Measurements from ENCODE around the gene DNAI2.

Gene DNAI2

DNA sequence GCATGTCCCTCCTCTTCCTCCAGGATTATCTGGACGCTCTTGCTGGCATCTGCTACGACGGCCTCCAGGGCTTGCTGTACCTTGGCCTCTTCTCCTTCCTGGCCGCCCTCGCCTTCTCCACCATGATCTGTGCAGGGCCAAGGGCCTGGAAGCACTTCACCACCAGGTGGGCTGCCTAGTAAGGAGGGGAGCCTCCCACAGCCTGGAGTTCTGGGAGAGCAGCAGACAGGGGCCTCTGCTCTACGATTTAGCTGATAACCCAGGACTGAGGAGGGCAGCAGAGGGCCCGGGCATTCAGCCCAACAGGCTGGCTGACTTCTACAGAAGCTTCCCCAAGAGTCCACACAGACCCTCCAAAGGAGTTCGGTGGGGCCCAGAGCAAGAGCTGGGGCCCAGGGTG lies 21.8 kb upstream of the DNAI2 start:
- TF ChIP-seq TEAD4 (IDR thresholded peaks at IDR 0.05), result no peak

DNA sequence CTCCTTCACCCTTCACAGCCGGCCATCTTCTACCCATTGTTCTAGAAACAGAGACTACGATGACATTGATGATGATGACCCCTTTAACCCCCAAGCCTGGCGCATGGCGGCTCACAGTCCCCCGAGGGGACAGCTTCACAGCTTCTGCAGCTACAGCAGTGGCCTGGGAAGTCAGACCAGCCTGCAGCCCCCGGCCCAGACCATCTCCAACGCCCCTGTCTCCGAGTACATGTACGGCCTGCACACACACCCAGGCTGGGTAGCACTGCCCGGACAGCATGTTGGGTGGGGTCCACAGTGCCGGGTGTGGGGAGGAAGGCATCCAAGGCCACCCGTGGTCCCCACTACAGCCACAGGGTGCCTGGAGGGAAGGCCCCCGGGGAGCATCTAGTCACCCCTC lies 21.0 kb upstream of the DNAI2 start:
- TF ChIP-seq FOXM1 (IDR thresholded peaks at IDR 0.05; ENCODE audit: borderline replicate concordance, low read depth) (no peak), YY1 (IDR thresholded peaks at IDR 0.05; ENCODE audit: low read depth) (no peak), TAF1 (IDR thresholded peaks at IDR 0.05; ENCODE audit: low read depth) (no peak), TEAD4 (IDR thresholded peaks at IDR 0.05) (no peak), CEBPB (IDR thresholded peaks at IDR 0.05) (no peak), ZBTB7A (IDR thresholded peaks at IDR 0.05; ENCODE audit: low read depth) (no peak), RAD21 (IDR thresholded peaks at IDR 0.05; ENCODE audit: low read depth) (no peak), EGR1 (IDR thresholded peaks at IDR 0.05) (no peak), EP300 (IDR thresholded peaks at IDR 0.05; ENCODE audit: borderline replicate concordance) (no peak), CREB1 (IDR thresholded peaks at IDR 0.05; ENCODE audit: low read depth) (no peak), TCF12 (IDR thresholded peaks at IDR 0.05; ENCODE audit: low read depth) (no peak)
- TF ChIP-seq, protein P1, sequence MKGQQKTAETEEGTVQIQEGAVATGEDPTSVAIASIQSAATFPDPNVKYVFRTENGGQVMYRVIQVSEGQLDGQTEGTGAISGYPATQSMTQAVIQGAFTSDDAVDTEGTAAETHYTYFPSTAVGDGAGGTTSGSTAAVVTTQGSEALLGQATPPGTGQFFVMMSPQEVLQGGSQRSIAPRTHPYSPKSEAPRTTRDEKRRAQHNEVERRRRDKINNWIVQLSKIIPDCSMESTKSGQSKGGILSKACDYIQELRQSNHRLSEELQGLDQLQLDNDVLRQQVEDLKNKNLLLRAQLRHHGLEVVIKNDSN (IDR thresholded peaks at IDR 0.05), result no peak
- TF ChIP-seq, protein P2, sequence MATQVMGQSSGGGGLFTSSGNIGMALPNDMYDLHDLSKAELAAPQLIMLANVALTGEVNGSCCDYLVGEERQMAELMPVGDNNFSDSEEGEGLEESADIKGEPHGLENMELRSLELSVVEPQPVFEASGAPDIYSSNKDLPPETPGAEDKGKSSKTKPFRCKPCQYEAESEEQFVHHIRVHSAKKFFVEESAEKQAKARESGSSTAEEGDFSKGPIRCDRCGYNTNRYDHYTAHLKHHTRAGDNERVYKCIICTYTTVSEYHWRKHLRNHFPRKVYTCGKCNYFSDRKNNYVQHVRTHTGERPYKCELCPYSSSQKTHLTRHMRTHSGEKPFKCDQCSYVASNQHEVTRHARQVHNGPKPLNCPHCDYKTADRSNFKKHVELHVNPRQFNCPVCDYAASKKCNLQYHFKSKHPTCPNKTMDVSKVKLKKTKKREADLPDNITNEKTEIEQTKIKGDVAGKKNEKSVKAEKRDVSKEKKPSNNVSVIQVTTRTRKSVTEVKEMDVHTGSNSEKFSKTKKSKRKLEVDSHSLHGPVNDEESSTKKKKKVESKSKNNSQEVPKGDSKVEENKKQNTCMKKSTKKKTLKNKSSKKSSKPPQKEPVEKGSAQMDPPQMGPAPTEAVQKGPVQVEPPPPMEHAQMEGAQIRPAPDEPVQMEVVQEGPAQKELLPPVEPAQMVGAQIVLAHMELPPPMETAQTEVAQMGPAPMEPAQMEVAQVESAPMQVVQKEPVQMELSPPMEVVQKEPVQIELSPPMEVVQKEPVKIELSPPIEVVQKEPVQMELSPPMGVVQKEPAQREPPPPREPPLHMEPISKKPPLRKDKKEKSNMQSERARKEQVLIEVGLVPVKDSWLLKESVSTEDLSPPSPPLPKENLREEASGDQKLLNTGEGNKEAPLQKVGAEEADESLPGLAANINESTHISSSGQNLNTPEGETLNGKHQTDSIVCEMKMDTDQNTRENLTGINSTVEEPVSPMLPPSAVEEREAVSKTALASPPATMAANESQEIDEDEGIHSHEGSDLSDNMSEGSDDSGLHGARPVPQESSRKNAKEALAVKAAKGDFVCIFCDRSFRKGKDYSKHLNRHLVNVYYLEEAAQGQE (IDR thresholded peaks at IDR 0.05; ENCODE audit: low read depth), result no peak
- TF ChIP-seq, protein P3, sequence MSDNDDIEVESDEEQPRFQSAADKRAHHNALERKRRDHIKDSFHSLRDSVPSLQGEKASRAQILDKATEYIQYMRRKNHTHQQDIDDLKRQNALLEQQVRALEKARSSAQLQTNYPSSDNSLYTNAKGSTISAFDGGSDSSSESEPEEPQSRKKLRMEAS (IDR thresholded peaks at IDR 0.05), result no peak

DNA sequence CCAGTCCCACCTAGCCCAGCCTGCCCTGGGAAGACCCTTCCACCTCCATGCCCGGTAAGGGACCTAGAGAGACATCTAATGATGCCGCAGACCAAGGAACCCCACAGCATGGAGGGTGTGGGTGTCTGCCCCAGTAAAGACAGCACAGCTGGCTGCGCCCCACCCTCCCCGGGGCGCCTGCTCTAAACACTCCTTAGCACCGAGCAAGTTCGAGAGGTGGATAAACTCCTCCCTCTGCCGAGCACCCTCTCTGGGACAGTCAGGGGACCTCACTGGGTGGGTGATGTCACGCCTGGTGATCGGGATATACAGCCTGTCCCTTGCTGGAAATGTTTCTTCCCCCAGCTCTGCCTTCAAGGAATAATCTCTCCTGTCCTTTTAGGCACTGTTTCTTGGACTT lies 16.7 kb upstream of the DNAI2 start:
- TF ChIP-seq RAD21 (IDR thresholded peaks at IDR 0.05; ENCODE audit: low read depth), result no peak
- TF ChIP-seq, protein P2 (IDR thresholded peaks at IDR 0.05; ENCODE audit: low read depth), result no peak
- TF ChIP-seq TAF1 (IDR thresholded peaks at IDR 0.05; ENCODE audit: low read depth), result no peak
- no peak for TF ChIP-seq EGR1 (IDR thresholded peaks at IDR 0.05)
- TF ChIP-seq TCF12 (IDR thresholded peaks at IDR 0.05; ENCODE audit: low read depth), result no peak
- TF ChIP-seq TEAD4 (IDR thresholded peaks at IDR 0.05), result no peak
- TF ChIP-seq, protein P1 (IDR thresholded peaks at IDR 0.05), result no peak

DNA sequence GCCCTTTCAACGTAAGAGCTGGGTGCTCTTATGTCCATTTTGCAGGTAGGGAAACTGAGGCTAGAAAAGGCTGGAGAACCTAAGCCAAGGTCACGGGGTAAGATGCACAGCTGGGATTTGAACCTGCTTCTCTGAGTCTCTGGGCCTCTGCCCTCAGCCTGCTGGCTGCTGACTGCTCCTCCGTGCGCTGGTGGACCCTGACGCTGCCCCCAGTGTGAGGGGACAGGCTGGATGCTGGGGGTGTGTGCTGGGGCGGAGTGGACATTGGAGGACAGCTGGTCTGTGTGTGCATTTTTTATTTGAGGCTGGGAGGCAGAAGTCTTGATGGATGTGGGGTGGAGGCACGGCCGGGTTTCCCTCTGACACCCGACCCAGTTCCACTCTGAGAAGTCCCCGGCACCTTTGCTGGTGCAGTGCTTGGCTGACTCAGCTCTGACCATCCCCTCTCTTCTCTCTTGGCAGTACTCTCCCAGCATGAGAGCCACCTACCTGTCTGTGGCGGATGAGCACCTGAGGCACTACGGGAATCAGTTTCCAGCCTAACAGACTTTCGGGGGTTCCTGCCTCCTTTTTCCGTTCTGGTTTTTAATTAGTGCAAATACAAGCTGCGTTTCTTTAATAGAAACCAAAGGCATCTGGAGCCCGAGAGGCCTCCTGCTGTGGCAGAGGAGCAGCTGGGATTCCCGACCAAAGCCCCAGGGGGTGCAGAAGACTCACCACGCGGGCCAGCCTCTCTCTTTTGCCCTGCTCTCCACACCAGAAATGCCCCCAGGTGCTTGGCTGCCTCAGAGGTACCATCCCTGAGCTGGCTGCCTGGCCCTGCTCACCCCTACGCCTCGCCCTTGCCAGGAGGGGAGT lies 14.1 kb upstream of the DNAI2 start:
- no peak for TF ChIP-seq CREB1 (IDR thresholded peaks at IDR 0.05; ENCODE audit: low read depth)

DNA sequence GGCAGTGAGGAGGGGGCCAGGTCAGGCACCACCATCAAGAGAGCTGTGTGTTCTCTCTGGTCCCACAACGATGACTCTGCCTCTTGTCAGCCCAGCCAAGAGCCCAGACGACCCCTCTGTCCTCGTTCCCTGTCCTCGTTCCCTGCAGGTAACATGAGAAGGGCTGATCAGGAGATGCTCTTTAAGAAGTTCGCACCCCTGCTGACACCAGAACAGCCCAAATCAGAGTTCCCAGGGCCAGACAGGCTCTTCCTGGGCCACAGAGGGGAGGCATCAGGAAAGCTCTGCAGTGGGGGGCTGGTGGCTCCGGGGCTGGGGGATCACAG lies 13.5 kb upstream of the DNAI2 start:
- TF ChIP-seq, protein P1 (IDR thresholded peaks at IDR 0.05), result no peak
- TF ChIP-seq, protein P2 (IDR thresholded peaks at IDR 0.05; ENCODE audit: low read depth), result no peak
- no peak for TF ChIP-seq CEBPB (IDR thresholded peaks at IDR 0.05)
- no peak for TF ChIP-seq FOXM1 (IDR thresholded peaks at IDR 0.05; ENCODE audit: borderline replicate concordance, low read depth)
- TF ChIP-seq ZBTB7A (IDR thresholded peaks at IDR 0.05; ENCODE audit: low read depth), result no peak
- no peak for TF ChIP-seq YY1 (IDR thresholded peaks at IDR 0.05; ENCODE audit: low read depth)
- no peak for TF ChIP-seq TAF1 (IDR thresholded peaks at IDR 0.05; ENCODE audit: low read depth)
- no peak for TF ChIP-seq CREB1 (IDR thresholded peaks at IDR 0.05; ENCODE audit: low read depth)
- TF ChIP-seq, protein P3 (IDR thresholded peaks at IDR 0.05), result no peak
- no peak for TF ChIP-seq RAD21 (IDR thresholded peaks at IDR 0.05; ENCODE audit: low read depth)
- no peak for TF ChIP-seq EGR1 (IDR thresholded peaks at IDR 0.05)
- no peak for TF ChIP-seq NFIC (IDR thresholded peaks at IDR 0.05)
- TF ChIP-seq EP300 (IDR thresholded peaks at IDR 0.05; ENCODE audit: borderline replicate concordance), result no peak
- TF ChIP-seq TCF12 (IDR thresholded peaks at IDR 0.05; ENCODE audit: low read depth), result no peak
- no peak for TF ChIP-seq TEAD4 (IDR thresholded peaks at IDR 0.05)

Data from Ishikawa (cell line).